M059J (cell line): ENCODE measurements around the gene FOSL2. TPM values are rescaled to one million over a fixed set of nuclear protein-coding genes. Genes with fewer than 3 reads are reported as not detected.
A peak's percentile ranks its signal among the peaks of the same experiment; 100 is the strongest.

Source experiments
- DNase-seq: peaks from one replicate; pipeline ENCODE4 v3.0.0-alpha.2; 2012; ENCODE audit warnings: low read depth
- total RNA-seq: library from RNA; depleted of rRNA; stranded (reverse); fragments of >200 nt; shearing (Covaris generic); gene quantifications from 2 replicates; pipeline ENCODE4 v1.2.3, GENCODE V29; 2014

The FOSL2 gene
- total RNA-seq, 1 experiment from 2014 or later = 75.2 TPM

GRCh38 chr2:28394997-28395333, 2.3 kb downstream of the FOSL2 start:
- no peak for DNase-seq

DNA sequence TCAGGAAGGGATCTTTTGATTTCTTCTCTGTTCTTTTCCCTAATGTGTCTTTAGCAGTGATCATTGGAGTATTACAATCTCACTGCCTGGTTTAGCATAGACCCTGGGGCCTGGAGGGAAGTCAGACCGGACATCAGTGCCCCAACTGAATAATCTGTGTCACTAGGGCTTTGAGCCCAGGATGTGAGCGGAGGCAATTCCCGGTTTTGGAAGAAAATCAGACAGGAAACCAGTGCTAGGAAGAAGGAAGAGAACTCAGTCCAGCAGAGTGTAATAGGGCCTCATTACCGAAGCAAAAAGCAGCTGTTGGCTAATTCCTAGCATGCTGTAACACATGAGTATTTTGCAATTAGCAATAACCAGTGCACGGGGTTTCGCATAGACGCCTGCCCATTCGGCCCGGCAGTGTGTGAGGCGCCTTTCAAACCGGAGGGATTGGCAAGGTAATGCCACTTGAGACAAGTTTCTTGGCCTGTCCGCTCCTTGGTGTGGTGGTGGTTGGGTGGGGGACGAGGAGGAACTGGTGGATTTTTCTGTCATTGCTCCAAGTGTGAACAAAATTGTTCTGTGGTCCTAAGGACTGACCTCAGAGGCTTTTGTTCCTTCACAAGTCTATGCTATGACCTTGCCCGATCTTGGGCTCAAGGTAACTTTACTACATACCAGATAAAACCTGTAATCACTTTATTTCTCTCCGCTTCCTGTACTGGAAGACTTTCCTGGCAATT, 2.8 kb downstream of the FOSL2 start:
- peak; percentile 66 for DNase-seq

DNA sequence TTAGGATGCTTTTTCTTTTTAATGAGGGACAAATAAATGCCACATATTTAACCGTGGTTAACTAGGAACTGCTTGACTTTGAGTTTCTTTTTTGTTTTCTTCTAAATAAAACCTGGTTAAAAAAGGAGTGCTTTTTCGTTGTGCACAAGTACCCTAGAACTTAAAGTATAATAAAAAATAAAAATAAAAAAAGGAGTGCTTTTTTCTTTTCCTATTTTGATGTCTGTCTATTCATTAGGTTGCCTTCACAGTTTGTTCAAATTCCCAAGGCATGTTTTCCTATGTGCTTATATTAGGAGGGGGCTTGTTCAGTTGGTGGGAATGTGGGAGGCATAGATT, 4.4 kb downstream of the FOSL2 start:
- DNase-seq = no peak

- DNase-seq = peak; percentile 87
These were observed 5.6 kb downstream of the FOSL2 start for GRCh38 chr2:28398101-28398834.

GRCh38 chr2:28399289-28399688, 6.6 kb downstream of the FOSL2 start:
- no peak for DNase-seq

- DNase-seq = no peak
These were observed 7.3 kb downstream of the FOSL2 start for GRCh38 chr2:28399956-28400355.

DNA sequence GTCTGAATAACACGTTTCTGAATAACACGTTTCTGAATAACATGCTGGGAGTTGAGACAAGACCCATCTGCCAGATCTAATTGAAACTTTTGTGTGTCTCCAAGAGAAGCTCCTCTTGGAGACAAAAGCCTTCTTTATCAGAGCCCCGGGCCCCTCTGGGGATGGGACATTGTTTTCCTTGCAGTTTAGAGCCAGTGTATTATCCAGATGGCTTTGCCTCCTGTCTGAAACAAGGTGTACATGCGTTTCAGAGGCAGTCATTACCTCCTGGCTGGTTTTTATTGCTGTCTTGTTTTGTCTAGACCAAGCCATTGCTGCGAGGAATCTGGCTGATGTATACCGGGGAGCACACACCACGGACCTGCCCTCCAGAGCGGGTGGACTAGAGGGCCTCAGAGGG, 7.8 kb downstream of the FOSL2 start:
- no peak for DNase-seq

- DNase-seq = no peak
These were observed 8.3 kb downstream of the FOSL2 start for GRCh38 chr2:28400921-28401320.

DNA sequence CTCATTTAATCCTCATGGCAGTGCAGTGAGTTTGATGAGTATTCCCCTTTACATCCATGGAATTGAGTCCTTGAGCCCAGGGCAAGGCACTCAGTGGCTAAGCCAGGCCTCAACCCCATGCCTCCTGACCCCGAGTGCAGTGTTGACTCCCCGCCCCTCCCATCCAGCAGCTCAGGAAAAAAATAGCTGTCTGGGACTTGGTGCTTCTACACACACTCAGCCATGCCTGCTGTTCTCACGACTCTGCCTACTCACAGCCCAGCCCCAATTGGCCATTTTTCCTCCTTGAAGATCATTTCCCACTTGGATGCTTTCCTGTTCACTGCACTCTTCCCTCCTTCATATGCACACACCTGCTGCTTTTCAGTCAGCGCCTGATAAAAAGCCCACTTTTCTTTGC, 8.8 kb downstream of the FOSL2 start:
- DNase-seq = no peak

- no peak for DNase-seq
These were observed 9.4 kb downstream of the FOSL2 start for GRCh38 chr2:28401948-28402550.

DNA sequence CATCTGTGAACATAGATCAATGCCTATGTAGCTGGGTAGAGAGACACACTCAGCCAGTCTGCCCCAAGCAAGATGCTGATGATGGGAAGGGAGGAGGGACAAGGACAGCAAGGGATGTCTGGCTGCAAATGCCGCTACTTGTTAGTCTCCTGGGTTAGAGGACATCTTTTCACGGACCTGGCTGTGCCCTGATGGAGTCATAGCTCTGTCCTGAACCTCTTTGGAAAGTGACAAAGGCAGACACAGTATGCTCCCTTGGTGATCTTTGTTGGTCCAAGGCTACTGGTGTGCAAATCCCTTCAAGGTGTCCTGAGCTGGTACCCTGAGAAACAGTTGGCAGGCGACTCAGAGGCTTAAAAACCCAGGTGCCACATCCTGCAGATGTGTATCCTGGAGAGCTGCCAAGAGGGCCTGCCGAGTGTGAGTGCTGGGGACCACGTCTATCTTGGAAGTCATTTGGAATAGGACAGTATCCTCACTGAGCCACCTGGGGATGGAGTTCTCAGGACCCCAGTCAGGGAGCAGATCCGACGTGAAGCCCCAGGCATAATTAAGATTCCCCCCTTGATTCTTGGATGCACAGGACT, 10.8 kb downstream of the FOSL2 start:
- peak; percentile 47 for DNase-seq

DNA sequence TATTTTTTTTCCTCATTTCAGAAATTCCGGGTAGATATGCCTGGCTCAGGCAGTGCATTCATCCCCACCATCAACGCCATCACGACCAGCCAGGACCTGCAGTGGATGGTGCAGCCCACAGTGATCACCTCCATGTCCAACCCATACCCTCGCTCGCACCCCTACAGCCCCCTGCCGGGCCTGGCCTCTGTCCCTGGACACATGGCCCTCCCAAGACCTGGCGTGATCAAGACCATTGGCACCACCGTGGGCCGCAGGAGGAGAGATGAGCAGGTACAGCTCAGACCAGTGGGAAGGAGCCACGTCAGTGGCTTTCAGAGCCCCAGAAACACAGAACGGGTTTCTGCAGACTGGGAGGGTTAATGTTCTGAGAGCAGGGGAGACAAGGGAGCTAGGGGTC, 11.4 kb downstream of the FOSL2 start:
- no peak for DNase-seq

DNA sequence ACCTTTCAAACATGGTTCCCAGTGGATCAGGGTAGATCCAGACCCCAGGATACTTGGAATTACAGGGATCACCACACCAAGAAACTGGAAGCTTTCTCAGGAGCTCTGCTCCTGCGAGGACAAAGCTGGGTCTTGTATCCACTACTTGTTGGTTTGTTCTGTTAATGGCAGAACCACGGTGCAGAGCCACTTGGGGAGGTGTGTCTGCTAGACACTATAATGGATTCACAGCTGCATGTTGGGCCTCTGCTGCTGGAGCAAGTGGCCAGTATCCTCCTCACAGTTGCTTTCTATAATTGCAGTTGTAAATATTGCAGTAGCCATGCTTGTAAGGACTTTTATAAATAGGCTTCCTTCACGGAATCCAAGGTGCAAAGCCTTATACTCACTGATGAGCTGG, 12.9 kb downstream of the FOSL2 start:
- no peak for DNase-seq

DNA sequence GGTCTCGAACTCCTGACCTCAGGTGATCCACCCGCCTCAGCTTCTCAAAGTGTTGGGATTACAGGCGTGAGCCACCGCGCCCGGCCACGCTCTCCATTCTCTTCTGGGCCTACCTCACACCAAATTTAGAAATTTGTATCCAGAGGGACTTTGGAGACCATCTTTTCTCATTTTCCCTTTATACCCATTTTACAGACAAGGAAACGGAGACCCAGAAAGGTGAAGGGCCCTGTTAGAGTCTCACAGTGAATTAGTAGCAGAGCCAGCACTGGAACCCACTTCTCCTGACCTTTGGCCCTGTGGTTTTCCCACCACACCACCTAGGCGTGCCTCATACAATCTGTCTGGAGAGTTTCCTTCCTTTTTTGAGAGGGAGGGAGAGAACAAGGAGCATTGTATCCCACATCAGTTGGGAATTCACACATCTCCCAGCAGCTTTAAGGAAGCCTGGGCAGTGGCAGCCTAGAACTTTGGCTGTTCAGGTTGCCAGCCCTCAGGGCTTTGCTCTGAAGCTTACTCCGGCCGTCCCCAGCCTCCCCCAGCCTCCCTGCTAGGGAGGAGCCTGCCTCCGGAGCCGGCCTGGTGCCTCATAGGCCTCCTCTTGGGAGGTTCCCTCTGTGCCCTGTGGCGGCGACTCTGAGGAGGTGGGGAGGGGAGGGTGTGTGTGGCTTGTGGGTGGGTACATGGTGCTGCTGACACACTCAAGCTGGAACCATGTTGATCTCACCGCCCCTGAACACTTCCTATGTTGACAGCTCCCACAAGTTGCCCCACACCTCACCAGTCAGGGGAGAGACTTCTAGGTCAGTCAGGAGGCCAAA, 13.8 kb downstream of the FOSL2 start:
- peak; percentile 94 for DNase-seq

GRCh38 chr2:28407131-28407975, 14.7 kb downstream of the FOSL2 start:
- DNase-seq = no peak

- peak; percentile 58 for DNase-seq
These were observed 15.5 kb downstream of the FOSL2 start for GRCh38 chr2:28407976-28408690.

GRCh38 chr2:28408764-28409599, 16.3 kb downstream of the FOSL2 start:
- peak; percentile 99 for DNase-seq

DNA sequence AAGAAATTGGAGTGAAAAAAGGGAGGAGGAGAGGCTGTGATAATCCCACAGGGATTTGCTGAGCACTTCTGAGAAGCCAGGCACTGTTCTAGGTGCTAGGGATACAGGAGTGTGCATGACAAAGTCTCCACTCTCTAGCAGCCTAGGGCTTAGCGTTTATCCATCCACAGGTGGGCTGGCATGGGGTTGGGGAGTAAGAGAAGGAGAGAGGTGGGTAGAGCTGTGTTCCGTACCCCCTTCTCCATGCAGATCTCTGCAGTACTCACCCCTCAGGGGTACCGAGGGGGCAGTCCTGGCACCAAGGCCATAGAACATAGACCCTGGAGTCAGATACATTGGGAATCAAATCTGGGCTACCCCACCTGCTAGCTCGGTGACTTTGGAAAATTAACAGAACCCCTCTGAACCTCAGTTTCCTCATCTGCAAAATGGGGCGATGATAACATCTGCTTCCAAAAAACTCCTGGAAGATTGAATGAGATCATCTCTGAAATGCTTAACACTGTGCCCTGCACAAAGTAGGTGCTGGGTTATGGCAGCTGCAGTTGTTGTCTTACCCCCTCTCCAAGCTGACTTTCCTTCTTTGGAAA, 18.6 kb downstream of the FOSL2 start:
- no peak for DNase-seq
